ENCODE measurements around the gene BAIAP2L2. TPM values are rescaled to one million over a fixed set of nuclear protein-coding genes. Genes with fewer than 3 reads are reported as not detected.

The BAIAP2L2 gene
- total RNA-seq, 1 donor from 2014 or later, result 0.24 TPM

Other genes starting within 250 kb of the BAIAP2L2 start
- 13.5 TPM for gene MICALL1, start 204.4 kb downstream of the BAIAP2L2 start, total RNA-seq
- gene C22orf23, start 157.1 kb downstream of the BAIAP2L2 start, total RNA-seq, result 0.30 TPM
- gene POLR2F, start 157.0 kb downstream of the BAIAP2L2 start, total RNA-seq, result 85.7 TPM
- gene SOX10, start 126.1 kb downstream of the BAIAP2L2 start, total RNA-seq, result 1.2 TPM
- 20.4 TPM for gene PICK1, start 53.3 kb downstream of the BAIAP2L2 start, total RNA-seq
- gene SLC16A8, start 26.5 kb downstream of the BAIAP2L2 start, total RNA-seq, result not detected
- 12.0 TPM for gene PLA2G6, start 71.1 kb upstream of the BAIAP2L2 start, total RNA-seq
- gene MAFF, start 91.3 kb upstream of the BAIAP2L2 start, total RNA-seq, result 4.2 TPM
- 42.2 TPM for gene TMEM184B, start 162.3 kb upstream of the BAIAP2L2 start, total RNA-seq
- 65.7 TPM for gene CSNK1E, start 206.7 kb upstream of the BAIAP2L2 start, total RNA-seq

Measured in Right ventricle myocardium superior (tissue), 1 donor.